ENCODE results near the gene ICAM5. TPM values are rescaled to one million over a fixed set of nuclear protein-coding genes. Genes with fewer than 3 reads are reported as not detected.

Gene ICAM5, protein sequence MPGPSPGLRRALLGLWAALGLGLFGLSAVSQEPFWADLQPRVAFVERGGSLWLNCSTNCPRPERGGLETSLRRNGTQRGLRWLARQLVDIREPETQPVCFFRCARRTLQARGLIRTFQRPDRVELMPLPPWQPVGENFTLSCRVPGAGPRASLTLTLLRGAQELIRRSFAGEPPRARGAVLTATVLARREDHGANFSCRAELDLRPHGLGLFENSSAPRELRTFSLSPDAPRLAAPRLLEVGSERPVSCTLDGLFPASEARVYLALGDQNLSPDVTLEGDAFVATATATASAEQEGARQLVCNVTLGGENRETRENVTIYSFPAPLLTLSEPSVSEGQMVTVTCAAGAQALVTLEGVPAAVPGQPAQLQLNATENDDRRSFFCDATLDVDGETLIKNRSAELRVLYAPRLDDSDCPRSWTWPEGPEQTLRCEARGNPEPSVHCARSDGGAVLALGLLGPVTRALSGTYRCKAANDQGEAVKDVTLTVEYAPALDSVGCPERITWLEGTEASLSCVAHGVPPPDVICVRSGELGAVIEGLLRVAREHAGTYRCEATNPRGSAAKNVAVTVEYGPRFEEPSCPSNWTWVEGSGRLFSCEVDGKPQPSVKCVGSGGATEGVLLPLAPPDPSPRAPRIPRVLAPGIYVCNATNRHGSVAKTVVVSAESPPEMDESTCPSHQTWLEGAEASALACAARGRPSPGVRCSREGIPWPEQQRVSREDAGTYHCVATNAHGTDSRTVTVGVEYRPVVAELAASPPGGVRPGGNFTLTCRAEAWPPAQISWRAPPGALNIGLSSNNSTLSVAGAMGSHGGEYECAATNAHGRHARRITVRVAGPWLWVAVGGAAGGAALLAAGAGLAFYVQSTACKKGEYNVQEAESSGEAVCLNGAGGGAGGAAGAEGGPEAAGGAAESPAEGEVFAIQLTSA
- 0.25 to 0.78 TPM (median 0.72 TPM) in 5 replicates for total RNA-seq (2022; extraction: Qiagen RNA extraction)

GRCh38 chr19:10289836-10290356 lies at the start of gene ICAM5:
Gene ICAM5, plus strand, starts transcription at chr19:10289952. Its CDS starts 92 bp downstream, at chr19:10290044.

DNA sequence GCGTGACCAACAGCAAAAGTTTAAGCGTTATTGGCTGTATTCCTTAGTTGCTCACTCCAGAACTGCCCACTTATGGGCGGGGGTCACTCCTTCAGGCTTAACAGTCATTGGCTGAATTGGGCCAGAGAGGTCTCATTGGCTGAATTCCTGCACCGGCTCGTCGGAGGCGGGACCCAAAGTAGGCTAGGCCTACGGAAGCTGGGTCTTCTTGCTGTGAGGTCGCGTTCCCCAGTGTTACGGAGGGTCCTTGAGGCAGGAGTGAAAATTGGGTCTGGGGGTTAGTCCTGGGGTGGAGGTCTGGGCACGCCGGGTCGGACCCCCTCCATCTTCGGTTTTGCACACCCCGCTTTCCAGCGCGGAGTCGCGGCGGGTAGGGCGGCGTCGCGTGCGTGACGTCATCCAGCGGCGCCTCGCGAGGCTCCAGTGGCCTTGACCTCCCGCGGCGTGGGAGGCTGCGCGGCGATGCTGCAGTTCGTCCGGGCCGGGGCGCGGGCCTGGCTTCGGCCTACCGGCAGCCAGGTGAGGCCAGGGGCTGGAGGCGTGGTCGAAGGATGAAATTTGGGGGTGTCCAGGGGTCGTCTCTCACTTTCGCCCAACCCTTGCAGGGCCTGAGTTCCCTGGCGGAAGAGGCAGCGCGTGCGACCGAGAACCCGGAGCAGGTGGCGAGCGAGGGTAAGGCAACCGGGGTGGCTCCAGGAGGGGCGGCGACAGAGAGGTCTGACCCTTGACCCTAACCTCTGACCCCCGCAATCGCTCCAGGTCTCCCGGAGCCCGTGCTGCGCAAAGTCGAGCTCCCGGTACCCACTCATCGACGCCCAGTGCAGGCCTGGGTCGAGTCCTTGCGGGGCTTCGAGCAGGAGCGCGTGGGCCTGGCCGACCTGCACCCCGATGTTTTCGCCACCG lies 37.7 kb upstream of the ICAM5 start, which contains the start of gene MRPL4:
MRPL4 (plus strand) TSS at position 423 of the 903 bp plus-strand sequence; CDS start at position 463, 40 bp downstream.

DNA sequence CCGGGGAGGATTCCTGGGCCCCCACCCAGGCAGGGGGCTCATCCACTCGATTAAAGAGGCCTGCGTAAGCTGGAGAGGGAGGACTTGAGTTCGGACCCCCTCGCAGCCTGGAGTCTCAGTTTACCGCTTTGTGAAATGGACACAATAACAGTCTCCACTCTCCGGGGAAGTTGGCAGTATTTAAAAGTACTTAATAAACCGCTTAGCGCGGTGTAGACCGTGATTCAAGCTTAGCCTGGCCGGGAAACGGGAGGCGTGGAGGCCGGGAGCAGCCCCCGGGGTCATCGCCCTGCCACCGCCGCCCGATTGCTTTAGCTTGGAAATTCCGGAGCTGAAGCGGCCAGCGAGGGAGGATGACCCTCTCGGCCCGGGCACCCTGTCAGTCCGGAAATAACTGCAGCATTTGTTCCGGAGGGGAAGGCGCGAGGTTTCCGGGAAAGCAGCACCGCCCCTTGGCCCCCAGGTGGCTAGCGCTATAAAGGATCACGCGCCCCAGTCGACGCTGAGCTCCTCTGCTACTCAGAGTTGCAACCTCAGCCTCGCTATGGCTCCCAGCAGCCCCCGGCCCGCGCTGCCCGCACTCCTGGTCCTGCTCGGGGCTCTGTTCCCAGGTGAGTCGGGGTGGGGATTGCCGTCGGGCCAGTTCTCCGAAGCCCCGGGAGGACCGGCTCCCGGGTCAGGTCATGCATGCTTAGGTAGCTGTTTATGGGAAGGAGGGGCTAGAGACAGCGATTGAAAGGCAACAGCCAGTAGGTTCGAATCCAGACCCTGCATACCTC lies 18.9 kb upstream of the ICAM5 start, which contains the start of gene ICAM1:
ICAM1 (plus strand) TSS at position 505 of the 779 bp plus-strand sequence; CDS start at position 545, 40 bp downstream.

DNA sequence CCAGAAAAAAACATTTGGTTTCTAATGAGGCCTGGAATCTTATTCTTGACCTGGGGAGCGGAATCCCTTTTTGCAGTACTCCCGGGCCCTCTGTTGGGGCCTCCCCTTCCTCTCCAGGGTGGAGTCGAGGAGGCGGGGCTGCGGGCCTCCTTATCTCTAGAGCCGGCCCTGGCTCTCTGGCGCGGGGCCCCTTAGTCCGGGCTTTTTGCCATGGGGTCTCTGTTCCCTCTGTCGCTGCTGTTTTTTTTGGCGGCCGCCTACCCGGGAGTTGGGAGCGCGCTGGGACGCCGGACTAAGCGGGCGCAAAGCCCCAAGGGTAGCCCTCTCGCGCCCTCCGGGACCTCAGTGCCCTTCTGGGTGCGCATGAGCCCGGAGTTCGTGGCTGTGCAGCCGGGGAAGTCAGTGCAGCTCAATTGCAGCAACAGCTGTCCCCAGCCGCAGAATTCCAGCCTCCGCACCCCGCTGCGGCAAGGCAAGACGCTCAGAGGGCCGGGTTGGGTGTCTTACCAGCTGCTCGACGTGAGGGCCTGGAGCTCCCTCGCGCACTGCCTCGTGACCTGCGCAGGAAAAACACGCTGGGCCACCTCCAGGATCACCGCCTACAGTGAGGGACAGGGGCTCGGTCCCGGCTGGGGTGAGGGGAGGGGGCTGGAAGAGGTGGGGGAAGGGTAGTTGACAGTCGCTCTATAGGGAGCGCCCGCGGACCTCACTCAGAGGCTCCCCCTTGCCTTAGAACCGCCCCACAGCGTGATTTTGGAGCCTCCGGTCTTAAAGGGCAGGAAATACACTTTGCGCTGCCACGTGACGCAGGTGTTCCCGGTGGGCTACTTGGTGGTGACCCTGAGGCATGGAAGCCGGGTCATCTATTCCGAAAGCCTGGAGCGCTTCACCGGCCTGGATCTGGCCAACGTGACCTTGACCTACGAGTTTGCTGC lies 2.7 kb upstream of the ICAM5 start, which contains the start of gene ICAM4:
ICAM4 (plus strand) TSS at position 153 of the 935 bp plus-strand sequence; CDS start at position 211, 58 bp downstream.

GRCh38 chr19:10309423-10309822 lies 19.7 kb downstream of the ICAM5 start, which contains the start of gene ZGLP1:
Gene ZGLP1, minus strand, starts transcription at chr19:10309815.

DNA sequence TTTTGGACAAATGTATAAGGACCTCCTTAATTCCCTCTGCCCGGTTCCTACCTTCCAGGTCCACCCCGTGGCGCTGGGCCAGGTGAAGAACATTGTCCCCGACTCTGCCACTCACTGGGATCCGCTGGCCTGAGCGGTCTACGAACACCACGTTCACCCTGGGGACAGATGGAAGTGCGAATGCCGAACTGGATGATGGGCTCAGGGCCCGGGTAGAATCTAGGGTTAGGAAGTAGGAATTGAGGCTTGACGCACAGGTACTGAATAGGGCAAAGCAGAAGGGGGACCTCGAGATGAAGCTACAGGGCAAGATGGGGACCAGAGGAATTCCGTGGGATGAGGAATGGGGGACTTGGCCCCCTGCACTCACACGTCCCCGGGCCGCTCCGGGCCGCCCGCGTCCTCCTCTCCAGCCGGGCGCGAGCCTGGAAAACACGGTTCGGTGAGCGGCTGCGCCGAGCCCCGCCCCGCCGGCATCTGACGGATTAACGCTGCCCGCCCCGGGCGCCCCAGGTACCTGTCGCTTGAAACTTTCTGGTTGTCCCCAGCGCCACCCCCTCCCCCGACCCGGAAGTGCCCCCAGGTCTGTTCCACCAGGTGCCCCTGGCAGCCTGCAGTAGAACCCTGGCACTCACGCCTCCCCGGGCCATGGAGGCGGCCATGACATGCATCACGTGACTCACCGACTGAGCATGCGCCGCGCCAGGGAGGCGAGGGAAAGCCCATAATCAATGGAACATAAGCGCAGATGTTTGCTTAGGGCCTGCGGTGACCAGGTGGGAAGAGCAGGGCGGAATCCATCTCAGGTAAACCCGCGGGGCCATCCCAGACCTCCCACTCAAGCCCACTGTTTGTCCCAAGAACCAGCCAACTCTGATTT lies 25.8 kb downstream of the ICAM5 start, which contains the start of gene FDX2:
FDX2 (minus strand) TSS at position 681 of the 880 bp plus-strand sequence; CDS start at position 662, 19 bp downstream.

DNA sequence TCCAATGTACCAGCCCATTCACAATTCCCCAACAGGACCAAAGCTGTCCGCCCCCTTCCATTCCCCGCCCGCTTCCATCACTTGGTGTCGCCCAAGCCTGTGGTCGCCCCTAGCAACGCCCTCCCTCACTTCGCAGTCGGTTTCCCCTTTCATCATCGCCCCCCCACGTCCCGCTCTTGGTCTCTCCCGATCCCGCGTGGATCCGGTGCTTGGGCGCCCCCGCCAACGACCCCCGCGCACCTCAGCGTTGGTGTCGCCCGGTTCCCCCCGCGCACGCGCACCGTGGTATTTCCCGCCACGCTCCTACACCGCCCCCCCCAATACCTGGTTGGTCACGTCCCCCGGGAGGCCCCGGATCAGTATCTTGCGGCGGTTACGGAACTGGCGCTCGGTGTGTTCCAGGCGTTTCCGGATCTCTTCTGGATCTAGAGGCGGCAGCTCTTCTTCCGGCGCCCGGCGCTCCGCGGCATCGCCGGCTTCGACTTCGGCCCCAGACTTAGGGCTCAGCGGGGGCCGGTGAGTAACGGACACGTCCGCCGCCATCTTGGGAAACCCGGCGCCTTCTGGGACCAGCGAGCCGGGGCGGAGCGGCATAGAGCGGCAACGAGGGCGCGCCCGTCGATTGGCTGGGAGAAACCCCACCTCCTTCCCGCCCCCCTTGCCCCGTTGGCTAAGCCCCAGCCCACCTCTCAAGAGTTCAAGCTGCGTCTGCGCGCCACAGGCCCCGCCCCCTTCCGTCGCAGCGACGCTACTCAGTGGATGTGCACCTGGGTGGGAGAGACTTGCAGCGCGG lies 43.4 kb downstream of the ICAM5 start, which contains the start of gene RAVER1:
RAVER1 (minus strand) TSS at position 565 of the 793 bp plus-strand sequence; CDS start at position 543, 22 bp downstream.

DNA sequence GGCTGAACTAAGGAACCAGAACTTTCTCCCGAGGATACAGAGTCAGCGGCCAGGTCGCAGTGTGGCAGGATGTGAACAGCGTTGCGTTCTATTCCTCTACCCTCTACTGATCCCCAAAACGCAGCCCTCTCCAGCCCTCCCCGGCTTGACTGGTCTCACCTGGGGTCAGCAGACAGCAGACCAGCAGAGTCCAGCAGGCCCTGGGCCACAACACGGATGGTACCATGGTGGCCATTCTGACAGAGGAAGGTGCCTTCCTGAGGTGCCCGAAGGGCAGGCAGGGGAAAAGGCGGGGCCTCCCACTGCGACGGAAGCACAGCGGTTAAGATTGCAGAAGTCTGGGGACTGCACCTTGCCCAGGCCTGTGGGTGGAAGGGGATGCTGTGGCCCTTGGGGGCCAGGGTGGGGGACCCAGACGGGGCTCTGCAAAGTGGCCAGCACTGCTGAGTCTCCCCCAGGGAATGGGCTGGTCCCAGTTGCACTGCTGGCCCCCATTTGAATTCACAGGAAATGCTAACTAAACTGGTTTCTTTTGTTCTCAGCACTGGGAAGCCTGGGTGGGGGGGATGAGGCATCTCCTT lies 49.7 kb downstream of the ICAM5 start, which contains the start of gene ICAM3:
ICAM3 (minus strand) TSS at position 245 of the 581 bp plus-strand sequence; CDS start at position 235, 10 bp downstream.

Other genes starting within 250 kb of the ICAM5 start
- 6.2 to 7.9 TPM (median 7.4 TPM) in 5 replicates for gene SHFL, start 203.6 kb upstream of the ICAM5 start, total RNA-seq (2022; extraction: Qiagen RNA extraction)
- 0.05 to 0.08 TPM in 2 of 5 replicates, not detected in the others for gene ANGPTL6, start 187.3 kb upstream of the ICAM5 start, total RNA-seq (2022; extraction: Qiagen RNA extraction)
- 43.8 to 56.2 TPM (median 51.7 TPM) in 5 replicates for gene PPAN, start 183.6 kb upstream of the ICAM5 start, total RNA-seq (2022; extraction: Qiagen RNA extraction)
- gene P2RY11, start 178.3 kb upstream of the ICAM5 start, total RNA-seq (2022; extraction: Qiagen RNA extraction), result 4.7 to 11.2 TPM (median 7.9 TPM) in 5 replicates
- 155 to 177 TPM (median 159 TPM) in 5 replicates for gene EIF3G, start 170.1 kb upstream of the ICAM5 start, total RNA-seq (2022; extraction: Qiagen RNA extraction)
- gene DNMT1, start 95.0 kb upstream of the ICAM5 start, total RNA-seq (2022; extraction: Qiagen RNA extraction), result 53.4 to 60.4 TPM (median 58.5 TPM) in 5 replicates
- gene S1PR2, start 58.6 kb upstream of the ICAM5 start, total RNA-seq (2022; extraction: Qiagen RNA extraction), result 0.68 to 1.1 TPM (median 0.73 TPM) in 5 replicates
- gene MRPL4, start 37.7 kb upstream of the ICAM5 start, total RNA-seq (2022; extraction: Qiagen RNA extraction), result 54.1 to 77.3 TPM (median 72.5 TPM) in 5 replicates
- gene ICAM1, start 18.8 kb upstream of the ICAM5 start, total RNA-seq (2022; extraction: Qiagen RNA extraction), result 2.5 to 4.4 TPM (median 4.3 TPM) in 5 replicates
- gene ICAM4, start 3.0 kb upstream of the ICAM5 start, total RNA-seq (2022; extraction: Qiagen RNA extraction), result 0.08 to 0.09 TPM in 2 of 5 replicates, not detected in the others
- 0.66 to 2.8 TPM (median 2.3 TPM) in 5 replicates for gene ZGLP1, start 19.9 kb downstream of the ICAM5 start, total RNA-seq (2022; extraction: Qiagen RNA extraction)
- 23.3 to 35.3 TPM (median 32.5 TPM) in 5 replicates for gene FDX2, start 26.1 kb downstream of the ICAM5 start, total RNA-seq (2022; extraction: Qiagen RNA extraction)
- gene RAVER1, start 43.6 kb downstream of the ICAM5 start, total RNA-seq (2022; extraction: Qiagen RNA extraction), result 24.6 to 28.7 TPM (median 27.8 TPM) in 5 replicates
- 6.4 to 9.7 TPM (median 8.2 TPM) in 5 replicates for gene ICAM3, start 49.7 kb downstream of the ICAM5 start, total RNA-seq (2022; extraction: Qiagen RNA extraction)
- 31.1 to 43.7 TPM (median 40.2 TPM) in 5 replicates for gene TYK2, start 90.6 kb downstream of the ICAM5 start, total RNA-seq (2022; extraction: Qiagen RNA extraction)
- gene CDC37, start 113.6 kb downstream of the ICAM5 start, total RNA-seq (2022; extraction: Qiagen RNA extraction), result 166 to 190 TPM (median 172 TPM) in 5 replicates
- gene PDE4A, start 130.6 kb downstream of the ICAM5 start, total RNA-seq (2022; extraction: Qiagen RNA extraction), result 4.2 to 4.6 TPM (median 4.5 TPM) in 5 replicates
- gene KEAP1, start 213.4 kb downstream of the ICAM5 start, total RNA-seq (2022; extraction: Qiagen RNA extraction), result 49.8 to 65.7 TPM (median 53.9 TPM) in 5 replicates
- gene S1PR5, start 227.5 kb downstream of the ICAM5 start, total RNA-seq (2022; extraction: Qiagen RNA extraction), result 1.2 to 1.9 TPM (median 1.6 TPM) in 5 replicates